ENCODE data around the gene KCNG3. TPM values are rescaled to one million over a fixed set of nuclear protein-coding genes. Genes with fewer than 3 reads are reported as not detected.

KCNG3 gene
- total and polyA plus RNA-seq, 2 of the 13 experiments (the other 11 are each of a cell fraction or from before 2014, with no cell fraction given) = 2.8 to 4.8 TPM

DNA sequence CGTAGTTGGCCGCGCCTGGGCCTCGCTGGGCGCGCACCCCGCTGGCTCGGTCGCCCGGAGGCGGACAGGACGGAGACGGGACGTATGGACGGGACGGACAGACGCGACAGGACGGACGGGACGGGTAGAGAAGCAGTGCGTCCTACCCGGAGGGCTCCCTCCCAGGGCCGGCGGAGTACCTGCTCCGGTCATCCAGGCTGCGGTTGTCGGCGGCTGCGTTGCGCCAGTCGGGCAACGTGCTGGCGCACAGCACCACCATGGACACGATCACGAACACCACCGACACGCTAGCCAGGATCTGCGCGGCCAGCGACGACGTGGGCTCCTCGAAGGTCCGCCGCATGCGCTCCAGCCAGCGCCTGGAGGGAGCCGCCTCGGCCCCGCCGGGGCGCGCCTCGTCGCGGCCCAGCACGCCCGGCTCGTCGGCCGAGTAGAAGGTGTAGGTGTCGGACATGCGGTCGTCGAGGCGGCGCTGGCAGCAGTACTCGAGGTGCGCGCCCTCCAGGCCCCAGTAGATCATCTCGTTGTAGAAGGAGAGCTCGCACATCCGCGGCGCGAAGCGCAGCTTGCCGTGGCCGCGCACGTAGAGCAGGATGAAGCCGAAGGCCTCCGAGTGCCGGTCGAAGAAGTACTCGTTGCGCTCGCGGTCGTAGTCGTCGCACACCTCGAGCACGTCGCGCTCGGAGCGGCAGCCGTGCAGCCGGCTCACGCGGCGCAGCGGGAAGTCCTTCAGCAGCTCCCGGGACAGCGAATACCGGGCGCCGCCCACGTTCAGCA, 903 bp downstream of the KCNG3 start:
- intact Hi-C loops (cut with micrococcal nuclease; ENCODE audit: unreplicated experiment) = loop anchor here (5.0 to 10.0 kb wide), 2 partner anchors 112 to 131 kb away; partner anchors contain the start of gene COX7A2L
- TF ChIP-seq ZNF703 (CRISPR knock-in tag; IDR thresholded peaks at IDR 0.05; ENCODE audit: borderline replicate concordance) (no peak; the same call in 1 of the 2 replicates), RFX5 (IDR thresholded peaks at IDR 0.05; ENCODE audit: low read depth, low read length) (no peak), KDM1A (CRISPR knock-in tag; IDR thresholded peaks at IDR 0.05) (no peak), SMC3 (IDR thresholded peaks at IDR 0.05; ENCODE audit: low read length) (no peak), ZNF605 (CRISPR knock-in tag; IDR thresholded peaks at IDR 0.05) (no peak), IRX3 (CRISPR knock-in tag; IDR thresholded peaks at IDR 0.05; ENCODE audit: borderline replicate concordance, low read depth) (no peak), ADNP (CRISPR knock-in tag; IDR thresholded peaks at IDR 0.05) (no peak), ZNF550 (CRISPR knock-in tag; IDR thresholded peaks at IDR 0.05; ENCODE audit: borderline replicate concordance) (no peak), SP140L (CRISPR knock-in tag; IDR thresholded peaks at IDR 0.05; ENCODE audit: borderline replicate concordance) (no peak), PHB2 (IDR thresholded peaks at IDR 0.05; ENCODE audit: partially characterized antibody) (no peak), HIVEP1 (CRISPR knock-in tag; IDR thresholded peaks at IDR 0.05) (no peak), NR2C2 (CRISPR knock-in tag; IDR thresholded peaks at IDR 0.05; ENCODE audit: borderline replicate concordance) (no peak), SRSF9 (IDR thresholded peaks at IDR 0.05; ENCODE audit: borderline replicate concordance, insufficient read depth, low read depth, low read length, poor library complexity, severe bottlenecking) (no peak), ZFP36L2 (CRISPR knock-in tag; IDR thresholded peaks at IDR 0.05) (no peak), MAFK (conservative IDR thresholded peaks at IDR 0.05 in 1 of 2, IDR thresholded peaks at IDR 0.05 in 1 of 2; ENCODE audit: low read length in 2 of 2) (no peak), HDAC1 (CRISPR knock-in tag; IDR thresholded peaks at IDR 0.05) (peak; percentile 20; the same call in 1 of the 2 replicates), RFX3 (CRISPR knock-in tag; IDR thresholded peaks at IDR 0.05) (no peak), ZSCAN25 (CRISPR knock-in tag; IDR thresholded peaks at IDR 0.05) (no peak)
- TF ChIP-seq, protein P1, sequence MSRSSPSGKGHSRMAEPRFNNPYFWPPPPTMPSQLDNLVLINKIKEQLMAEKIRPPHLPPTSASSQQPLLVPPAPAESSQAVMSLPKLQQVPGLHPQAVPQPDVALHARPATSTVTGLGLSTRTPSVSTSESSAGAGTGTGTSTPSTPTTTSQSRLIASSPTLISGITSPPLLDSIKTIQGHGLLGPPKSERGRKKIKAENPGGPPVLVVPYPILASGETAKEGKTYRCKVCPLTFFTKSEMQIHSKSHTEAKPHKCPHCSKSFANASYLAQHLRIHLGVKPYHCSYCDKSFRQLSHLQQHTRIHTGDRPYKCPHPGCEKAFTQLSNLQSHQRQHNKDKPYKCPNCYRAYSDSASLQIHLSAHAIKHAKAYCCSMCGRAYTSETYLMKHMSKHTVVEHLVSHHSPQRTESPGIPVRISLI (CRISPR knock-in tag; IDR thresholded peaks at IDR 0.05; ENCODE audit: borderline replicate concordance) = 0 out of 2 replicates have a peak, but pooled peaks have one; percentile 16
- TF ChIP-seq, protein P2, sequence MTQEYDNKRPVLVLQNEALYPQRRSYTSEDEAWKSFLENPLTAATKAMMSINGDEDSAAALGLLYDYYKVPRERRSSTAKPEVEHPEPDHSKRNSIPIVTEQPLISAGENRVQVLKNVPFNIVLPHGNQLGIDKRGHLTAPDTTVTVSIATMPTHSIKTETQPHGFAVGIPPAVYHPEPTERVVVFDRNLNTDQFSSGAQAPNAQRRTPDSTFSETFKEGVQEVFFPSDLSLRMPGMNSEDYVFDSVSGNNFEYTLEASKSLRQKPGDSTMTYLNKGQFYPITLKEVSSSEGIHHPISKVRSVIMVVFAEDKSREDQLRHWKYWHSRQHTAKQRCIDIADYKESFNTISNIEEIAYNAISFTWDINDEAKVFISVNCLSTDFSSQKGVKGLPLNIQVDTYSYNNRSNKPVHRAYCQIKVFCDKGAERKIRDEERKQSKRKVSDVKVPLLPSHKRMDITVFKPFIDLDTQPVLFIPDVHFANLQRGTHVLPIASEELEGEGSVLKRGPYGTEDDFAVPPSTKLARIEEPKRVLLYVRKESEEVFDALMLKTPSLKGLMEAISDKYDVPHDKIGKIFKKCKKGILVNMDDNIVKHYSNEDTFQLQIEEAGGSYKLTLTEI (CRISPR knock-in tag; conservative IDR thresholded peaks at IDR 0.05) = no peak
- TF ChIP-seq, protein P3, sequence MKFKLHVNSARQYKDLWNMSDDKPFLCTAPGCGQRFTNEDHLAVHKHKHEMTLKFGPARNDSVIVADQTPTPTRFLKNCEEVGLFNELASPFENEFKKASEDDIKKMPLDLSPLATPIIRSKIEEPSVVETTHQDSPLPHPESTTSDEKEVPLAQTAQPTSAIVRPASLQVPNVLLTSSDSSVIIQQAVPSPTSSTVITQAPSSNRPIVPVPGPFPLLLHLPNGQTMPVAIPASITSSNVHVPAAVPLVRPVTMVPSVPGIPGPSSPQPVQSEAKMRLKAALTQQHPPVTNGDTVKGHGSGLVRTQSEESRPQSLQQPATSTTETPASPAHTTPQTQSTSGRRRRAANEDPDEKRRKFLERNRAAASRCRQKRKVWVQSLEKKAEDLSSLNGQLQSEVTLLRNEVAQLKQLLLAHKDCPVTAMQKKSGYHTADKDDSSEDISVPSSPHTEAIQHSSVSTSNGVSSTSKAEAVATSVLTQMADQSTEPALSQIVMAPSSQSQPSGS (CRISPR knock-in tag; IDR thresholded peaks at IDR 0.05) = no peak

More for the DNA sequence above, 903 bp downstream of the KCNG3 start:
- FAIRE-seq (no peak), ATAC-seq (peak; percentile 22), DNase-seq (ENCODE audit: low spot score) (no peak)
- Histone ChIP-seq H3K36me3 (replicated peaks in 1 of 2; ENCODE audit: control insufficient read depth in 1 of 2, insufficient read depth in 2 of 2, low read length in 2 of 2) (no peaks in the 10 kb centered on the region), H3K27ac (ENCODE audit: extremely low read length, insufficient read depth, low read length) (peak overlapping the region; percentile 77), H3K27me3 (ENCODE audit: control insufficient read depth in 1 of 2, insufficient read depth in 2 of 2, low read length in 2 of 2) (no peaks in the 10 kb centered on the region), H2AFZ (ENCODE audit: low read length) (no peak overlapping the region), H3K9me3 (ENCODE audit: low read length) (no peaks in the 10 kb centered on the region), H3K4me1 (ENCODE audit: insufficient read depth, low read length) (peaks cover 75% of the 10 kb centered on the region), H3K9ac (ENCODE audit: insufficient read depth, low read depth, low read length) (peak overlapping the region; percentile 82), H3K79me2 (ENCODE audit: insufficient read depth, low read length) (peaks cover 53% of the 10 kb centered on the region), H4K20me1 (ENCODE audit: insufficient read depth, low read length) (no peaks in the 10 kb centered on the region), H3K4me2 (ENCODE audit: low read depth, low read length) (peak overlapping the region; percentile 95), H3K4me3 (replicated peaks in 1 of 3; ENCODE audit: insufficient read depth in 1 of 3, low read depth in 2 of 3, low read length in 3 of 3) (peak overlapping the region; percentile 75 to 88 (median 86))
- BruUV-seq (replicated peaks) = no TSS peak
- CTCF ChIA-PET (ENCODE audit: low intra/inter-chr PET ratio, low total read pairs) = no interaction called here
- WGBS (ENCODE audit: low lambda C conversion rate) = 88% methylated on average over 75 of the region's 111 CpGs
- POLR2A ChIA-PET = interaction anchor here (1.0 to 2.5 kb wide), 4 partner anchors 12 to 300 kb away, joined by 3 to 19 read pairs (median 4); partner anchors contain the start of gene HAAO
- in situ Hi-C loops (cut with HindIII; ENCODE audit: extremely low pct_ligation_motif_present, low pct_unique_long_range_greater_than_20kb) = loop anchor here (5.0 kb wide), 1 partner anchor 169 kb away; no protein-coding TSS in a partner anchor
